Measurements from ENCODE around the gene KLHL13. TPM values are rescaled to one million over a fixed set of nuclear protein-coding genes. Genes with fewer than 3 reads are reported as not detected.

The KLHL13 gene, protein sequence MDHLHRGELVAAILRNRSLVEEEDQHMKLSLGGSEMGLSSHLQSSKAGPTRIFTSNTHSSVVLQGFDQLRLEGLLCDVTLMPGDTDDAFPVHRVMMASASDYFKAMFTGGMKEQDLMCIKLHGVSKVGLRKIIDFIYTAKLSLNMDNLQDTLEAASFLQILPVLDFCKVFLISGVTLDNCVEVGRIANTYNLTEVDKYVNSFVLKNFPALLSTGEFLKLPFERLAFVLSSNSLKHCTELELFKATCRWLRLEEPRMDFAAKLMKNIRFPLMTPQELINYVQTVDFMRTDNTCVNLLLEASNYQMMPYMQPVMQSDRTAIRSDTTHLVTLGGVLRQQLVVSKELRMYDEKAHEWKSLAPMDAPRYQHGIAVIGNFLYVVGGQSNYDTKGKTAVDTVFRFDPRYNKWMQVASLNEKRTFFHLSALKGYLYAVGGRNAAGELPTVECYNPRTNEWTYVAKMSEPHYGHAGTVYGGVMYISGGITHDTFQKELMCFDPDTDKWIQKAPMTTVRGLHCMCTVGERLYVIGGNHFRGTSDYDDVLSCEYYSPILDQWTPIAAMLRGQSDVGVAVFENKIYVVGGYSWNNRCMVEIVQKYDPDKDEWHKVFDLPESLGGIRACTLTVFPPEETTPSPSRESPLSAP
- total RNA-seq (2022; extraction: Qiagen RNA extraction; ENCODE audit: low read depth): 0.11 to 0.47 TPM (median 0.27 TPM) in 5 replicates

DNA sequence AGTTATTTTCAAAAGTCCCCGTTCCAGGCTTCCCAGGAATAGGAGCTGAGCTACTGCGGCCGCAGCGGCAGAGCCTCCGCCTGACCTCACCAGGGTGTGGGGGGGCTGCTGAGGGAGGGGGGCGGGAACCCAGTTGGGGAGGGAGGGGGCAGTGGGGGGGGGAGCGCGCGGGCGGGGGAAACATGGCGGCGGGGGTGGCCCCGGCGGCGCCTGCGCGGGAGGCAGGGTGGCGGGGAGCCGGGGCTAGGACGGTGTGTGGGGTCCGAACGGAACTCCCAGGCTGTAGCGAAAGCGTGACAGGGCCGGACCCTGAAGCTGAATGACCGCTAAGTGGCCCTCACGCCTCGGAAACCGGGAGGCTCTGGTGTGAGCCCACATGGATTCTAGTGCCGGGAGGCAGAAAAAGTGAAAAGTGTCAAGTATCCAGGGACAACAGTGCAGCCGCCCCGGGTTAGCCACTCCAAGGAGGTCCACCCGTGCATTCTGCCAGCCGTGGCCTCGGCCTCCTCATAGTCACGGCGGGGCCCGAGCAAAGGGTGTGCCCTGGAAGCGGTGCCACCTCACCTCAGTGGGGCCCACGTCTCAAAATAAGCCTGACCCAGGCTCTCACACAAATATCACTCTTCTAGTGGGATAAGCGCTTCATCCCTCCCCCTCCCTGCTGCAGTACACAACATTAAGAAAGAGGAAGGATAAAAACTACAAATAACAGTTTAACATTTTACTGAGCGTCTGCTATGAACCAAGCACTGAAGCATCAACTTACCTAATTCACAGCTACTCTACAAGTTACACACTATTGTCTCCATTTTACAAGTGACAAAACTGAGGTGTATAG is at the start of gene KLHL13:
TSS of gene KLHL13 (minus strand) at position 98 of the 838 bp plus-strand sequence. CDS start 88,337 bp downstream, outside the sequence.

Other genes starting within 250 kb of the KLHL13 start
- gene WDR44, start 229.3 kb upstream of the KLHL13 start, total RNA-seq (2022; extraction: Qiagen RNA extraction; ENCODE audit: low read depth): 10.1 to 17.6 TPM (median 15.0 TPM) in 5 replicates

Data from A549 treated with GW870086 at 1 μM for 4 hours (cell line).